Esophagus squamous epithelium (tissue), 5 donors: Measurements from ENCODE around the gene DTX3. TPM values are rescaled to one million over a fixed set of nuclear protein-coding genes. Genes with fewer than 3 reads are reported as not detected.
"Not testable (repeated sequence)": the region's sequence is repeated elsewhere in the genome, so short reads cannot be mapped to it uniquely, and the experiment has no call there.

ENCODE experiments used
- DNase-seq: peaks from one replicate; lab custom pipeline; 2025; lab: John Stamatoyannopoulos, UW
- H3K27ac ChIP-seq, 4 donors: fragments of 200-600 bp; sonication (generic); one replicate each; pipeline ENCODE4 v1.5.1; 2016 to 2019; ENCODE audit warnings: mild to moderate bottlenecking in 1 of 4
- H3K27me3 ChIP-seq, 4 donors: fragments of 200-600 bp; sonication (generic); 1 replicate in 3 of 4; 2 replicates in 1 of 4; pipeline versions ENCODE4 v1.5.1 to v1.6.0; 2017 to 2021; ENCODE audit warnings: antibody characterized with exemption in 1 of 4
- H3K36me3 ChIP-seq, 3 donors: fragments of 200-600 bp; sonication (generic); one replicate each; pipeline ENCODE4 v1.5.1; 2016 to 2019
- H3K4me1 ChIP-seq, 3 donors: fragments of 200-600 bp; sonication (generic); one replicate each; pipeline ENCODE4 v1.5.1; 2017 to 2019
- H3K4me3 ChIP-seq, 4 donors: fragments of 200-600 bp; sonication (generic); 1 replicate in 3 of 4; 2 replicates in 1 of 4; pipeline ENCODE4 v1.5.1; 2016 to 2019; ENCODE audit warnings: mild to moderate bottlenecking in 2 of 4, moderate library complexity in 1 of 4
- H3K9me3 ChIP-seq, 3 donors: fragments of 200-600 bp; sonication (generic); one replicate each; pipeline ENCODE4 v1.5.1; 2016 to 2019
- POLR2A ChIP-seq, 4 donors: fragments of 450-650 bp; IDR thresholded peaks; one replicate each; pipeline ENCODE4 v1.6.1; 2017; ENCODE audit warnings: antibody characterized with exemption in 4 of 4, mild to moderate bottlenecking in 4 of 4, moderate library complexity in 3 of 4
- WGBS, 2 donors: methylation state at CpG; one replicate each; pipeline ENCODE4 v1.1.5; 2018; 5-methylcytosine and 5-hydroxymethylcytosine counted together
- intact Hi-C: fragments of 100-400 bp; cut with DNase I; formaldehyde crosslinking; loops from one replicate; pipeline ENCODE4 v1.15.0; 2022
- total RNA-seq, 4 donors: library from RNA; depleted of rRNA; stranded (reverse); fragments of >200 nt; gene quantifications; one replicate each; pipeline ENCODE4 v1.1.0, GENCODE V29; 2016
- TF ChIP-seq, protein P1 (sequence below), 6 experiments: fragments of 450-650 bp in 4 of 6; fragments of 200-600 bp in 2 of 6; sonication (generic) in 2 of 6; IDR thresholded peaks; one replicate each; pipeline ENCODE4 v1.5.1; 2016 to 2019; ENCODE audit warnings: antibody characterized with exemption in 6 of 6, mild to moderate bottlenecking in 4 of 6, moderate library complexity in 4 of 6
- donor health status: DM: yes; HTN: yes; CAD: no.

Gene DTX3
- total RNA-seq, 4 donors from 2014 or later: 1.6 to 16.6 (median 5.6) TPM

DNA sequence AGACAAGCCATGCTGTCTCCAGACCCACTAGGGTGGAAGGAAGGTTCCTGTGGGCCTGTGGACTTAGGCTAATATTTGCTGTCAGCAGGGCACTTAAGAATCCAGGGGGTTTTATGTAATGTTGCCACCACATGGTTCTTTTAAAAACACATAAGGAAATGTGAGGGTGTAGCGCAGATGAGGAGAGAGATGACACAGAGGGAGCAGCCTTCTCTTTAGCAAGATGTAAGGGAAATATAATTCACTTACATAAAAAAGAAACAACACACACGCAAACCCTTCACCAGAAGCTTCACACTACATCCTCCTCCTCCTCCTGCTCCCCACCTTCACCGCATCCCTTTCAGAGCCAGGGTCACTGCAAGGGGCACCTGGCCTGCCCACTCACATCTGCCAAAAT lies 18.5 kb upstream of the DTX3 start:
- Histone ChIP-seq H3K9me3 (no peaks in the 10 kb centered on the region), H3K27ac (no peak overlapping the region), H3K4me3 (no peak overlapping the region), H3K4me1 (peaks cover 0 to 7% (median 3%) of the 10 kb centered on the region in 3 donors), H3K27me3 (peaks cover 0 to 25% (median 0%) of the 10 kb centered on the region in 4 donors), H3K36me3 (no peaks in the 10 kb centered on the region)
- TF ChIP-seq POLR2A (IDR thresholded peaks at IDR 0.05): no peak
- TF ChIP-seq, protein P1, sequence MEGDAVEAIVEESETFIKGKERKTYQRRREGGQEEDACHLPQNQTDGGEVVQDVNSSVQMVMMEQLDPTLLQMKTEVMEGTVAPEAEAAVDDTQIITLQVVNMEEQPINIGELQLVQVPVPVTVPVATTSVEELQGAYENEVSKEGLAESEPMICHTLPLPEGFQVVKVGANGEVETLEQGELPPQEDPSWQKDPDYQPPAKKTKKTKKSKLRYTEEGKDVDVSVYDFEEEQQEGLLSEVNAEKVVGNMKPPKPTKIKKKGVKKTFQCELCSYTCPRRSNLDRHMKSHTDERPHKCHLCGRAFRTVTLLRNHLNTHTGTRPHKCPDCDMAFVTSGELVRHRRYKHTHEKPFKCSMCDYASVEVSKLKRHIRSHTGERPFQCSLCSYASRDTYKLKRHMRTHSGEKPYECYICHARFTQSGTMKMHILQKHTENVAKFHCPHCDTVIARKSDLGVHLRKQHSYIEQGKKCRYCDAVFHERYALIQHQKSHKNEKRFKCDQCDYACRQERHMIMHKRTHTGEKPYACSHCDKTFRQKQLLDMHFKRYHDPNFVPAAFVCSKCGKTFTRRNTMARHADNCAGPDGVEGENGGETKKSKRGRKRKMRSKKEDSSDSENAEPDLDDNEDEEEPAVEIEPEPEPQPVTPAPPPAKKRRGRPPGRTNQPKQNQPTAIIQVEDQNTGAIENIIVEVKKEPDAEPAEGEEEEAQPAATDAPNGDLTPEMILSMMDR (IDR thresholded peaks at IDR 0.05): no peak
- intact Hi-C loops: no loop called here
- WGBS, 2 donors: 87 to 95% methylated on average over 3 of the region's 3 CpGs
- DNase-seq: no peak

DNA sequence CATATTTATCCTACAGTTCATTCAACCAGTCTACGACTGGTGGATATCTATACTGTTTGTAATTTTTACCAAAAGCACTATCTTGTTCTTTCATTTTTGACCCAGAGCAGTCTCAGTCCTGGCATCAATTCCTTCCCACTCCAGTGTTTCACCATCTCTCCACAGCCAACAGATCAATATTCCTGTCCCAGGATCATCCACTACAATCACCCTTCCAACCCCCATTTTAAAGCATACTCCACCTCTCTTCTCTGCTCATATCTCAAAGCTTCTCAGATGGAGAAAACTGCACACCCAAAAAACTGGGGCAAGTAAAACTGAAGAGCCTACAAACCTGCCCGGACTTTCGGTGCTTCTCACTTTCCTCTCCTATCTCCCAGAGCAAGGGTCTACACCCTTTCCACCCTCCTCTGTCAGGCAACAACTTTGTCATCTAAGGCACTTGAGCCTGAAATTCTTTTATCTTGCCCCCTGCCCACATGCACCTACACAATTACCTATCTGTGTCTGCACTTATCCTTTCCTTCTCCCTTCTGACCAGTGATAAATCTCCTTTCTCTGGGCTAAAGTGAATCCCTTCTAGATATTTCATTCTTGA lies 17.7 kb upstream of the DTX3 start:
- Histone ChIP-seq H3K36me3 (no peaks in the 10 kb centered on the region), H3K27me3 (peaks cover 0 to 25% (median 0%) of the 10 kb centered on the region in 4 donors), H3K4me3 (no peak overlapping the region), H3K4me1 (peaks cover 0 to 12% (median 6%) of the 10 kb centered on the region in 3 donors), H3K27ac (no peak overlapping the region), H3K9me3 (no peaks in the 10 kb centered on the region)
- intact Hi-C loops: no loop called here
- TF ChIP-seq, protein P1 (IDR thresholded peaks at IDR 0.05): no peak
- no peak for TF ChIP-seq POLR2A (IDR thresholded peaks at IDR 0.05)
- no peak for DNase-seq
- WGBS, 2 donors: 90 to 91% methylated on average over 3 of the region's 3 CpGs

DNA sequence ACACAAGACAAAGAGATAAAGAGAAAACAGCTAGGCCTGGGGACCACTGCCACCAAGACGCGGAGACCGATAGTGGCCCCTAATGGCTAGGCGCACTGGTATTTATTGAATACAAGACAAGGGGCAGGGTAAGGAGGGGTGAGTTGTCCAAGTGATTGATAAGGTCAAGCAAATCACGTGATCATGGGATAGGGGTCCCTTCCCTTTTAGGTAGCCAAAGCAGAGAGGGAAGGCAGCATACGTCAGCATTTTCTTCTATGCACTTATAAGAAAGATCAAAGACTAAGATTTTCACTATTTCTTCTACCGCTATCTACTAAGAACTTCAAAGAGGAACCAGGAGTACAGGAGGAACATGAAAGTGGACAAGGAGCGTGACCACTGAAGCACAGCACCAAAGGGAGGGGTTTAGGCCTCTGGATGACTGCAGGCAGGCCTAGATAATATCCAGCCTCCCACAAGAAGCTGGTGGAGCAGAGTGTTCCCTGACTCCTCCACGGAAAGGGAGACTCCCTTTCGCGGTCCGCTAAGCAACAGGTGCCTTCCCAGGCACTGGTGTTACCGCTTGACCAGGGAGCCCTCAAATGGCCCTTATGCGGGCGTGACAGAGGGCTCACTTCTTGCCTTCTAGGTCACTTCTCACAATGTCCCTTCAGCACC lies 15.5 kb upstream of the DTX3 start:
- intact Hi-C loops, DNase-seq, H3K9me3 ChIP-seq, H3K4me3 ChIP-seq, H3K36me3 ChIP-seq, H3K27ac ChIP-seq: not testable (repeated sequence)
- Histone ChIP-seq H3K27me3 (peaks cover 0 to 18% (median 0%) of the 10 kb centered on the region in 4 donors), H3K4me1 (peaks cover 0 to 28% (median 9%) of the 10 kb centered on the region in 3 donors)
- WGBS, 2 donors: 84 to 89% methylated on average over 15 of the region's 15 CpGs

DNA sequence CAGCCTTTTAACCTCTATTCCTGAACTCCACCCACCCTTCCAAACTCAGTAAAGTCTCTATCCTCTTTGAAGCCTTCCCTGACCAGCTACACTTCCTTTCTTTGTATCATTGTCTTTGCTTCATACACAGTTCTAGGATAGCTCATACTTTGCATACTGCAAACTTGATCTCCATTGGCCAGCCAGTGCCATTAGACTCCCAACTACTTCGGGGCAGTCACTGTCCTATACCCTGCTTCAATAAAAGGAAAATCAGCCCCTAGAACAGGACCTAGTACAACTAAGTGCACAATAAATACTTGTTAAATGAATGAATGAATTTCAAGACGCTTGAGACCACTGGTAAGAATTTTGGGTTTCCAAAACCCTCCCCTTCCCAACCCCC lies 14.2 kb upstream of the DTX3 start:
- intact Hi-C loops: no loop called here
- H3K9me3 ChIP-seq: no peaks in the 10 kb centered on the region
- peak overlapping the region; percentile 73 to 94 (median 76) for H3K4me3 ChIP-seq
- 11 to 24% methylated on average over 2 of the region's 2 CpGs for WGBS, 2 donors
- no peak for DNase-seq
- peaks cover 0 to 9% (median 0%) of the 10 kb centered on the region in 4 donors for H3K27me3 ChIP-seq
- H3K4me1 ChIP-seq: peaks cover 0 to 28% (median 9%) of the 10 kb centered on the region in 3 donors
- peaks cover 0 to 18% (median 0%) of the 10 kb centered on the region in 3 donors for H3K36me3 ChIP-seq
- TF ChIP-seq, protein P1 (IDR thresholded peaks at IDR 0.05): no peak
- no peak for TF ChIP-seq POLR2A (IDR thresholded peaks at IDR 0.05)
- peak overlapping the region; percentile 83 to 85 (median 84) for H3K27ac ChIP-seq

DNA sequence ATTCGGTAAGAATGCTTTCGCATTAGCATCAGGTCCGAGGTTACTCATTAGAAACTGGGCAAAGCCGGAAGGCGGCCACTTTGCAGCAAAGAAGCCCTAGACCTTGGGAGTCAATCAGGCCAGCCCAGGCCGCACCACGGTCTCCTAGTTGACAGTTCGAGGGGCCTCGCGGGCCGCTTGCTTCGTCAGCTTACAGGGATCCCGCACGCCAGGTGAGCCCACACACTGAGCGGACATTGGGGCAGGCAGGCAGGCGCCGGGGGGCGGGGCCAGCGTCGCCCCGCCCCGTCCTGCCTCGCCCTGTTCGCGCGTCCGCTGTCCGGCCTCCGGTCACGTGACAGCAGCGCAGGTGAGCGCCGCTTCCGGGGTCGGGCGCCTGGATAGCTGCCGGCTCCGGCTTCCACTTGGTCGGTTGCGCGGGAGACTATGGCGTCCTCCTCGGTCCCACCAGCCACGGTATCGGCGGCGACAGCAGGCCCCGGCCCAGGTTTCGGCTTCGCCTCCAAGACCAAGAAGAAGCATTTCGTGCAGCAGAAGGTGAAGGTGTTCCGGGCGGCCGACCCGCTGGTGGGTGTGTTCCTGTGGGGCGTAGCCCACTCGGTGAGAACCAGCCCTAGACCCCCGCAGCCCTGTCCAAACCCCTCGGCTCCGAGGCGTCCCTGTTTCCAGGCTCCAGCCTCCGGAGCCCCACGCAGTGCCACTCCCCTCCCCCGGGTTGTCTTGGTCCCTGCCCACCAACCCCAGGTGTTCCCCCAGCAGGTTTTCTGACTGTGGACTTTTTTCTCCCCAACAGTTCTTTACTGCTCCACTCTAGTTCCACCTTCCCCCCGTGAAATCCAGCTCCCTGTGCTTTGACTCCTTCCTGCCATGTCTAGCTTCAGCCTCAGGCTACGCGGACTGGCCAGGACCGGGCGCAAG lies 13.5 kb upstream of the DTX3 start, which contains the start of gene PIP4K2C:
TSS of gene PIP4K2C (plus strand) at position 329 of the 918 bp plus-strand sequence. CDS start at position 427, 98 bp downstream.
- no peak for DNase-seq
- Histone ChIP-seq H3K4me3 (peak within 1 kb of the TSS; percentile 73 to 94 (median 76)), H3K9me3 (no peaks in the 10 kb centered on the region), H3K27me3 (peaks cover 0 to 9% (median 0%) of the 10 kb centered on the region in 4 donors), H3K36me3 (peaks cover 0 to 24% (median 6%) of the 10 kb centered on the region in 3 donors), H3K27ac (peak within 1 kb of the TSS; percentile 83 to 85 (median 84)), H3K4me1 (peaks cover 0 to 28% (median 9%) of the 10 kb centered on the region in 3 donors)
- WGBS, 2 donors: 0 to 3% methylated on average over 8 to 17 of the region's 69 CpGs
- intact Hi-C loops: no loop called here
- TF ChIP-seq POLR2A (IDR thresholded peaks at IDR 0.05): peak in 1 of 4 donors; percentile 63
- TF ChIP-seq, protein P1 (IDR thresholded peaks at IDR 0.05): peak in 1 of 6 experiments; percentile 31
